Hepatocyte (in vitro differentiated cells): Measurements from ENCODE around the gene FAM83F. TPM values are rescaled to one million over a fixed set of nuclear protein-coding genes. Genes with fewer than 3 reads are reported as not detected.

Experiments
- DNase-seq: peaks from one replicate; pipeline ENCODE4 v3.0.0-alpha.2; 2016; ENCODE audit warnings: low spot score
- H2AFZ ChIP-seq: fragments of 200-600 bp; sonication (generic); 2 replicates; pipeline ENCODE4 v1.6.0; 2016; ENCODE audit warnings: antibody characterized with exemption, mild to moderate bottlenecking
- H3K27ac ChIP-seq: fragments of 200-600 bp; sonication (generic); 2 replicates; pipeline ENCODE4 v1.5.1; 2016; ENCODE audit warnings: mild to moderate bottlenecking
- H3K27me3 ChIP-seq: fragments of 200-600 bp; sonication (generic); 2 replicates; pipeline ENCODE4 v1.6.1; 2016
- H3K36me3 ChIP-seq: fragments of 200-600 bp; sonication (generic); replicated peaks from 2 replicates; pipeline ENCODE4 v1.5.1; 2016; ENCODE audit warnings: low read depth; ENCODE audit not compliant: insufficient read depth
- H3K4me1 ChIP-seq: fragments of 200-600 bp; sonication (generic); 2 replicates; pipeline ENCODE4 v1.5.1; 2016; ENCODE audit warnings: mild to moderate bottlenecking, moderate library complexity; ENCODE audit not compliant: insufficient read depth
- H3K4me2 ChIP-seq: fragments of 200-600 bp; sonication (generic); 2 replicates; pipeline ENCODE4 v1.6.0; 2016
- H3K4me3 ChIP-seq: fragments of 200-600 bp; sonication (generic); 2 replicates; pipeline ENCODE4 v1.5.1; 2016; ENCODE audit warnings: mild to moderate bottlenecking
- H3K79me2 ChIP-seq: fragments of 200-600 bp; sonication (generic); 2 replicates; pipeline ENCODE4 v1.6.0; 2017; ENCODE audit warnings: mild to moderate bottlenecking
- H3K9me2 ChIP-seq: fragments of 200-600 bp; sonication (generic); replicated peaks from 2 replicates; pipeline ENCODE4 v1.6.0; 2017; ENCODE audit warnings: mild to moderate bottlenecking; ENCODE audit not compliant: insufficient read depth
- H3K9me3 ChIP-seq: fragments of 200-600 bp; sonication (generic); 2 replicates; pipeline ENCODE4 v1.5.1; 2016; ENCODE audit warnings: low read depth, mild to moderate bottlenecking
- H4K20me1 ChIP-seq: fragments of 200-600 bp; sonication (generic); 2 replicates; pipeline ENCODE4 v1.6.0; 2016; ENCODE audit warnings: mild to moderate bottlenecking; ENCODE audit not compliant: insufficient read depth, poor library complexity, severe bottlenecking
- EZH2 ChIP-seq: fragments of 200-600 bp; sonication (generic); IDR thresholded peaks from 2 replicates; pipeline ENCODE4 v1.6.1; 2016; ENCODE audit warnings: antibody characterized with exemption, mild to moderate bottlenecking, borderline replicate concordance
- EZH2phosphoT487 ChIP-seq: fragments of 200-600 bp; sonication (generic); IDR thresholded peaks from one replicate; pipeline ENCODE4 v1.6.1; 2018; ENCODE audit warnings: antibody characterized with exemption, mild to moderate bottlenecking, low read depth, moderate library complexity; ENCODE audit not compliant: unreplicated experiment, severe bottlenecking
- WGBS: methylation state at CpG from one replicate; pipeline ENCODE4 v1.1.6; 2016; ENCODE audit warnings: low lambda C conversion rate; ENCODE audit errors: missing lambda C conversion rate; 5-methylcytosine and 5-hydroxymethylcytosine counted together
- polyA plus RNA-seq: library from polyadenylated mRNA; unstranded; fragments of >200 nt; fragmentation: Nextera tagmentation; extraction: Ambion mirVana; gene quantifications from 2 replicates; pipeline ENCODE4 v1.2.1, GENCODE V29; 2016
- total RNA-seq: library from RNA; depleted of rRNA; stranded (reverse); fragments of >200 nt; gene quantifications from 2 replicates; pipeline ENCODE4 v1.2.3, GENCODE V29; 2014
- TF ChIP-seq, protein P1 (sequence below): fragments of 200-600 bp; sonication (generic); IDR thresholded peaks from 2 replicates; pipeline ENCODE4 v1.5.1; 2016; ENCODE audit warnings: antibody characterized with exemption, mild to moderate bottlenecking; ENCODE audit not compliant: poor library complexity

FAM83F gene
- total and polyA plus RNA-seq, 2 experiments from 2014 or later: 10.8 to 12.8 TPM

DNA sequence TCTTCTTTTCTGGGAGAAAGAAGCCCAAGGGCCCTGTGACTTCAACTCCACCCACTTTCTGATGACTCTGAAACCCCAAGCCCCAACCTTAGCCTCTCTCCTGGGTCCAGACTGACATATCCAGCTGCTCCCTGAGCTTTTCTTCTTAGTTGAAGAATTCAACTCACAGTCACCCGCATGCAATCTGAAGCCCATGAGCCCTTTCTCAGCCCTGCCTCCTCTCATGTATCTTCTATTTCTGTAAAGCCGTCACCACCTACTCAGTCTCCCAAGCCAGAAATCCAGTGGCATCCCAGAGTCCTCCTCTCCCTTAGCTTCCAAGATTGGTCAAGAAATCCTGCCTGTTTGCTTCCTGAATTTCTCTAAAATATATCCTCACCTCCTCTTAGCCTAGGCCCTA is 41.7 kb upstream of the FAM83F start:
- H3K9me2 ChIP-seq: no peaks in the 10 kb centered on the region
- no peaks in the 10 kb centered on the region for H3K9me3 ChIP-seq
- no peak overlapping the region for H3K4me2 ChIP-seq
- H3K4me3 ChIP-seq: no peak overlapping the region
- H3K27me3 ChIP-seq: no peaks in the 10 kb centered on the region
- H3K27ac ChIP-seq: no peak overlapping the region
- TF ChIP-seq, protein P1, sequence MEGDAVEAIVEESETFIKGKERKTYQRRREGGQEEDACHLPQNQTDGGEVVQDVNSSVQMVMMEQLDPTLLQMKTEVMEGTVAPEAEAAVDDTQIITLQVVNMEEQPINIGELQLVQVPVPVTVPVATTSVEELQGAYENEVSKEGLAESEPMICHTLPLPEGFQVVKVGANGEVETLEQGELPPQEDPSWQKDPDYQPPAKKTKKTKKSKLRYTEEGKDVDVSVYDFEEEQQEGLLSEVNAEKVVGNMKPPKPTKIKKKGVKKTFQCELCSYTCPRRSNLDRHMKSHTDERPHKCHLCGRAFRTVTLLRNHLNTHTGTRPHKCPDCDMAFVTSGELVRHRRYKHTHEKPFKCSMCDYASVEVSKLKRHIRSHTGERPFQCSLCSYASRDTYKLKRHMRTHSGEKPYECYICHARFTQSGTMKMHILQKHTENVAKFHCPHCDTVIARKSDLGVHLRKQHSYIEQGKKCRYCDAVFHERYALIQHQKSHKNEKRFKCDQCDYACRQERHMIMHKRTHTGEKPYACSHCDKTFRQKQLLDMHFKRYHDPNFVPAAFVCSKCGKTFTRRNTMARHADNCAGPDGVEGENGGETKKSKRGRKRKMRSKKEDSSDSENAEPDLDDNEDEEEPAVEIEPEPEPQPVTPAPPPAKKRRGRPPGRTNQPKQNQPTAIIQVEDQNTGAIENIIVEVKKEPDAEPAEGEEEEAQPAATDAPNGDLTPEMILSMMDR: no peak
- no peak for TF ChIP-seq EZH2phosphoT487
- TF ChIP-seq EZH2: no peak
- no peak overlapping the region for H2AFZ ChIP-seq
- H4K20me1 ChIP-seq: no peaks in the 10 kb centered on the region
- WGBS: 83% methylated on average over 2 of the region's 2 CpGs
- no peaks in the 10 kb centered on the region for H3K4me1 ChIP-seq
- H3K79me2 ChIP-seq: no peaks in the 10 kb centered on the region
- H3K36me3 ChIP-seq: no peaks in the 10 kb centered on the region
- DNase-seq: no peak

GRCh38 chr22:39954584-39955055 is 40.1 kb upstream of the FAM83F start:
- H3K4me3 ChIP-seq: no peak overlapping the region
- H2AFZ ChIP-seq: no peak overlapping the region
- TF ChIP-seq, protein P1: no peak
- TF ChIP-seq EZH2phosphoT487 (no peak), EZH2 (no peak)
- H3K36me3 ChIP-seq: no peaks in the 10 kb centered on the region
- no peak overlapping the region for H3K4me2 ChIP-seq
- no peaks in the 10 kb centered on the region for H4K20me1 ChIP-seq
- 96% methylated on average over 4 of the region's 4 CpGs for WGBS
- H3K9me3 ChIP-seq: no peaks in the 10 kb centered on the region
- H3K79me2 ChIP-seq: no peaks in the 10 kb centered on the region
- no peak overlapping the region for H3K27ac ChIP-seq
- no peaks in the 10 kb centered on the region for H3K4me1 ChIP-seq
- no peak for DNase-seq
- H3K27me3 ChIP-seq: no peaks in the 10 kb centered on the region
- no peaks in the 10 kb centered on the region for H3K9me2 ChIP-seq

DNA sequence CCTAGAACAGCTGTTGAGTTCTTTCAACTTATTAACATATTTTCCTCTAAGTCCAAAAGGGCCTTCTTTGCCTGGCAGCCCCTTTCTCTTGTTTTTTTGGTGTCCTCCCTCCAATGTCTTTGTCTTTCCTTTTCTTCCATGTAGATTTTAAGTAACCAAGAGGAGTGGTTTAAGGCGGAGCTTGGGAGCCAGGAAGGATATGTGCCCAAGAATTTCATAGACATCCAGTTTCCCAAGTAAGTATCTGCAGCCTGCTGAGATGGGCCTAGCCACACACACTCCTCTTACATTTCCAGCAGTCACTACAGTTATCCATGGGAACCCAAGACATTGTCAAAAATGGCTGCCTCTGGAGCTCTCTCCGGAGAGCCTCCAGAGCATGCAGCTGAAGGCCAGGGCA is 39.1 kb upstream of the FAM83F start:
- Histone ChIP-seq H3K79me2 (no peaks in the 10 kb centered on the region), H3K9me2 (no peaks in the 10 kb centered on the region), H3K27ac (no peak overlapping the region), H4K20me1 (no peaks in the 10 kb centered on the region), H3K36me3 (no peaks in the 10 kb centered on the region), H2AFZ (no peak overlapping the region), H3K9me3 (no peaks in the 10 kb centered on the region), H3K27me3 (no peaks in the 10 kb centered on the region), H3K4me2 (no peak overlapping the region), H3K4me1 (no peaks in the 10 kb centered on the region), H3K4me3 (no peak overlapping the region)
- DNase-seq: no peak
- no peak for TF ChIP-seq EZH2
- TF ChIP-seq, protein P1: no peak
- no peak for TF ChIP-seq EZH2phosphoT487
- WGBS: 96% methylated on average over 2 of the region's 2 CpGs
